ENCODE measurements around the gene MAST4. TPM values are rescaled to one million over a fixed set of nuclear protein-coding genes. Genes with fewer than 3 reads are reported as not detected.

Gene MAST4
- total RNA-seq, 1 donor, result 12.7 TPM

DNA sequence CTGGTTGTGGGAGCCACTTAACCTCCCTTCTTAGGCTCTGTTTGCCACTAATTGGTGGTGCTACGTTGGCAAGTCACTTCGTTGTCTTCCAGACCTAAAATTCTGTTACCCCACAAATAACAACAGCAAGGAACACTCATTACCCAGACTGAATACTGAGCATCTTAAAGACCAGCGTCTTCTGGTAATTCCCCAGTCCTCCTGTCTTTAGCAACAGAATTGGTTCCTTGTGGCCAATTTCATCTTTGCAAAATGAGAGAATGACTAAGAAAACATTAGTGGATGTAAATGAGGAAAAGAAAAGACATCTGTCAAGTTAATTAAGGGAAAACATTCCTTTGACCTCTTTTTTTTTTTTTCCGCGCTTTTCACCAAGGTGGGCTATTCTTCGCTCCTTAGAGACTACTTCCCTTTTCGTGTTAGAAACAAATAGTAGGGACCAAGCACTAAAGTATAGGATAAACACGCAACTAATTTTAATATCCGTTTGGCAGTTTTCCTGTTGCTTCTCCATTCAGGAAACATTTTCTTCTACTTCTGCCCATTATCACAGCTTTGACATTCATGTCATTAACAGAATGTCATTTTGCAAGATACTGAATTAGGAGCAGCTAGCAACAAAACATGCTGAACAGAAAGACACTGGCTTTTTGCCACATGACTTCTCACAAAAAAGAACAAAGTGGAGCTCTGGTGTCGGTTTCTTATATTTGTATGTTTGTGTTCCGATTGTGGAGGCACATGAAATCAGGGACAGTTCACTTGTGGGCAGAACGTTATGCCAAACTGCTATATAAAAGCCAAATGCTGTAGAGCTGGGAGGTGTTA is 446.2 kb downstream of the MAST4 start:
- no peaks in the 10 kb centered on the region for H3K9me3 ChIP-seq (ENCODE audit: low read depth, low read length)
- no peaks in the 10 kb centered on the region for H3K27me3 ChIP-seq (ENCODE audit: insufficient read depth, low read length)
- DNase-seq (ENCODE audit: insufficient read length, low spot score, missing footprints), result no peak
- H3K4me1 ChIP-seq (ENCODE audit: insufficient read depth, low read length), result peaks cover 14% of the 10 kb centered on the region
- H3K79me2 ChIP-seq (ENCODE audit: insufficient read depth, low read length), result peaks cover 12% of the 10 kb centered on the region
- TF ChIP-seq, protein P1, sequence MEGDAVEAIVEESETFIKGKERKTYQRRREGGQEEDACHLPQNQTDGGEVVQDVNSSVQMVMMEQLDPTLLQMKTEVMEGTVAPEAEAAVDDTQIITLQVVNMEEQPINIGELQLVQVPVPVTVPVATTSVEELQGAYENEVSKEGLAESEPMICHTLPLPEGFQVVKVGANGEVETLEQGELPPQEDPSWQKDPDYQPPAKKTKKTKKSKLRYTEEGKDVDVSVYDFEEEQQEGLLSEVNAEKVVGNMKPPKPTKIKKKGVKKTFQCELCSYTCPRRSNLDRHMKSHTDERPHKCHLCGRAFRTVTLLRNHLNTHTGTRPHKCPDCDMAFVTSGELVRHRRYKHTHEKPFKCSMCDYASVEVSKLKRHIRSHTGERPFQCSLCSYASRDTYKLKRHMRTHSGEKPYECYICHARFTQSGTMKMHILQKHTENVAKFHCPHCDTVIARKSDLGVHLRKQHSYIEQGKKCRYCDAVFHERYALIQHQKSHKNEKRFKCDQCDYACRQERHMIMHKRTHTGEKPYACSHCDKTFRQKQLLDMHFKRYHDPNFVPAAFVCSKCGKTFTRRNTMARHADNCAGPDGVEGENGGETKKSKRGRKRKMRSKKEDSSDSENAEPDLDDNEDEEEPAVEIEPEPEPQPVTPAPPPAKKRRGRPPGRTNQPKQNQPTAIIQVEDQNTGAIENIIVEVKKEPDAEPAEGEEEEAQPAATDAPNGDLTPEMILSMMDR (IDR thresholded peaks at IDR 0.05; ENCODE audit: extremely low read depth, low read depth, low read length), result no peak
- no peak overlapping the region for H3K4me3 ChIP-seq (ENCODE audit: insufficient read depth, low read length)
- H3K27ac ChIP-seq (ENCODE audit: low read depth, low read length), result no peak overlapping the region
- no peaks in the 10 kb centered on the region for H3K36me3 ChIP-seq (ENCODE audit: insufficient read depth, low read length)
- H2AFZ ChIP-seq (ENCODE audit: low read length), result no peak overlapping the region
- no peaks in the 10 kb centered on the region for H4K20me1 ChIP-seq (ENCODE audit: insufficient read depth, low read length)
- H3K4me2 ChIP-seq (ENCODE audit: insufficient read depth, low read length), result no peak overlapping the region

DNA sequence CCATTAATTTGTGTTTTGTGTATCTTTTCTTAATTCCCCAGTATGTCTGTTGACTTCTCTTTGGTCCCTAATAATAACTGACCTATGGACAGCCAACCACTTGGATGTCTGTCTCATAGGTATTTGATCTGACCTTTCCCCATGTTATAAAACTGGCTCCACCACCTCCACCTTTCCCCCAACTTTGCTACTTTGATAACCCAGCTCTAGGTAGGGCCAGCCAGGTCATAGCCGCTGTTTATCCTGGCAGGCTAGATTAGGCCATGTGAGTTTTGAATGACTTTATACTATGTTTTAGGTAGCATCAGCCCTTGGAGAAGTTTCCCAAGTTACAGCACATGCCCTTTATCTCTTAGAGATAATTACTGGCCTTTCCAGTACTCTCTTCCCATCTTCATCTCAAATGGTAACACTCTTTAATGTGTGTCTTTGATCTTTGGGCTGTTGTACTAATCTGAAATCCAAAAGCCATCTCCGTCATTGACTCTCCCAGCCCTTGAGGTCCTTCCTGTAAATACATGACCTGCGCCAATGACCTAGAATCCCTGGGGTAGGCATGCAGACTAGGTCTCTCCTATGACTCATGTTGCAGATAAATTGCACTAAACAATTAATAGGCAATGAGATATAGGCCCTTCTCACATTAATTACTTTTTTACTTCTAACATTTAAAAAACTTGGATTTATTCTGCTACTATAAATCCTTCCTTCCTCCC is 447.8 kb downstream of the MAST4 start:
- no peak for DNase-seq (ENCODE audit: insufficient read length, low spot score, missing footprints)
- Histone ChIP-seq H2AFZ (ENCODE audit: low read length) (no peak overlapping the region), H3K36me3 (ENCODE audit: insufficient read depth, low read length) (no peaks in the 10 kb centered on the region), H3K9me3 (ENCODE audit: low read depth, low read length) (no peaks in the 10 kb centered on the region), H3K27me3 (ENCODE audit: insufficient read depth, low read length) (no peaks in the 10 kb centered on the region), H3K27ac (ENCODE audit: low read depth, low read length) (no peak overlapping the region), H3K4me2 (ENCODE audit: insufficient read depth, low read length) (no peak overlapping the region), H3K4me3 (ENCODE audit: insufficient read depth, low read length) (no peak overlapping the region), H3K4me1 (ENCODE audit: insufficient read depth, low read length) (peaks cover 7% of the 10 kb centered on the region), H3K79me2 (ENCODE audit: insufficient read depth, low read length) (peaks cover 15% of the 10 kb centered on the region), H4K20me1 (ENCODE audit: insufficient read depth, low read length) (no peaks in the 10 kb centered on the region)
- TF ChIP-seq, protein P1 (IDR thresholded peaks at IDR 0.05; ENCODE audit: extremely low read depth, low read depth, low read length), result no peak

DNA sequence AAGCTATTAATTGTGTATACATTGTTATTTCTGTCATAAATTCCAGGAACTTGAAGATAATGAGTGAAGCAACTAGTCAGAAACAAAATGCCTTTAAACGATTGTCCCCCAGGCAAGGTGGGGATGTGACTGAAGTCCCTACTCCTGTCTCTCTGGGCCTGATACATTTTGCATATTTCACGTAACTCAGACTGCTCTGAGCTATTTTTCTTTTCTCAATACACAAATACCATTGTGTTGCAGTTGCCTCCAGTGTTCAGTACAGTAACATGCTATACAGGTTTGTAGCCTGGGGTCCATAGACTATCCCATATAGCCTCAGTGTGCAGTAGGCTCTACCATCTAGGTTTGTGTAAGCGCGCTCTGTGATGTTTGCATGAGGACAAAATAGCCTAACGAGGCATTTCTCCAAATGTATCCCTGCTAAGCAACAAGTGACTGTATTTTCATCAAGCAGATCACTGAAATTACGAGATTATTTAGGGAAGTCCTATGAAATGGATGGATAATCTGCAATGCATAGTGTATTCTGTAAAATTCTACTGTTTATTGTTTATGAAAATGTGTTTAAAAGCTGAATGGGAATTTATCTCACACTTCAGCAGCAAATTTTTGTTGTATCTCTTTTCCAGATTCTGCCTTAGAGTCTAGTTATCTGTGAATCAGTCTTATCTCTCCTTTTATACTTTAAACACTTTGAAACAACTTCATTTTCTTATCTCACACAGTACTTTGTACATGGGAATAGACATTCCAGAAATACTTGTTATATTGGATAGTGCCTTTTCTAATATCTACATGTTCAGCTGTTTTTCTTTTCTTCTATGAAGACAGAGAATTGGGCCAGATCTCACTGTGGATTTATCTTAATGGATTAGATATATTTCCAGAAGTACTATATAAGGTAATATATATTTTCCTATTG is 449.9 kb downstream of the MAST4 start:
- DNase-seq (ENCODE audit: insufficient read length, low spot score, missing footprints), result no peak
- Histone ChIP-seq H3K4me1 (ENCODE audit: insufficient read depth, low read length) (no peaks in the 10 kb centered on the region), H3K9me3 (ENCODE audit: low read depth, low read length) (no peaks in the 10 kb centered on the region), H4K20me1 (ENCODE audit: insufficient read depth, low read length) (no peaks in the 10 kb centered on the region), H3K79me2 (ENCODE audit: insufficient read depth, low read length) (peaks cover 11% of the 10 kb centered on the region), H3K4me2 (ENCODE audit: insufficient read depth, low read length) (no peak overlapping the region), H3K27ac (ENCODE audit: low read depth, low read length) (no peak overlapping the region), H3K36me3 (ENCODE audit: insufficient read depth, low read length) (no peaks in the 10 kb centered on the region), H2AFZ (ENCODE audit: low read length) (no peak overlapping the region), H3K27me3 (ENCODE audit: insufficient read depth, low read length) (no peaks in the 10 kb centered on the region), H3K4me3 (ENCODE audit: insufficient read depth, low read length) (no peak overlapping the region)
- TF ChIP-seq, protein P1 (IDR thresholded peaks at IDR 0.05; ENCODE audit: extremely low read depth, low read depth, low read length), result no peak
